ENCODE results near the gene CST7. TPM values are rescaled to one million over a fixed set of nuclear protein-coding genes. Genes with fewer than 3 reads are reported as not detected.
"Not testable (repeated sequence)": the region's sequence is repeated elsewhere in the genome, so short reads cannot be mapped to it uniquely, and the experiment has no call there.

Gene CST7
- total RNA-seq, 2 experiments from 2014 or later, result 43.9 to 47.5 TPM

DNA sequence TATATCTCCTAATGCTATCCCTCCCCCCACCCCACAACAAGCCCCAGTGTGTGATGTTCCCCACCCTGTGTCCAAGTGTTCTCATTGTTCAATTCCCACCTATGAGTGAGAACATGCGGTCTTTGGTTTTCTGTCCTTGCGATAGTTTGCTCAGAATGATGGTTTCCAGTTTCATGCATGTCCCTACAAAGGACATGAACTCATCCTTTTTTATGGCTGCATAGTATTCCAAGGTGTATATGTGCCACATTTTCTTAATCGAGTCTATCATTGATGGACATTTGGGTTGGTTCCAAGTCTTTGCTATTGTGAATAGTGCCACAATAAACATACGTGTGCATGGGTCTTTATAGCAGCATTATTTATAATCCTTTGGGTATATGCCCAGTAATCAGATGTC is 52.3 kb downstream of the CST7 start:
- POLR2A ChIA-PET, CTCF ChIA-PET: not testable (repeated sequence)

DNA sequence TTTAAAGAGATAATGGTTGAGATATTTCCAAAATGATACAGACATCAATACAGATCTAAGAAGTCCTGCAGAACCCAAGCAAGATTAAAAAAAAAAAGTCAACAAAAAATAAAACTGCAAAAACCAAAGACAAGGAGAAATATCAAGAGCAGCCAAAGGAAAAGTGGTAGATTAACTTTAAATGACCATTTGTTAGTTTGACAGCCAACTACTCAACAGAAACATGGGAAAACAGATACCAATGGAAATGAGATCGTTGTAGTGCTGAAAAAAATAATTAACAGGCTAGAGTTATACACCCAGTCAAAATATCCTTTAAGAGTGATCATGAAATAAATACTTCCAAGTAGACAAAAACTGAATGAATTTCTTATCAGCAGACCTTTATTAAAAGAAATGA is 53.9 kb downstream of the CST7 start:
- Mint-ChIP-seq H3K27me3 (ENCODE audit: low read depth) (no peaks in the 10 kb centered on the region), H3K4me1 (ENCODE audit: low read depth) (no peaks in the 10 kb centered on the region), H3K4me3 (no peak overlapping the region), H3K27ac (no peak overlapping the region), H3K36me3 (ENCODE audit: low read depth) (peaks cover 18% of the 10 kb centered on the region), H3K9me3 (ENCODE audit: insufficient read depth) (no peaks in the 10 kb centered on the region)
- POLR2A ChIA-PET, result no interaction called here
- ATAC-seq (no peak), DNase-seq (no peak)
- CTCF ChIA-PET, result interaction anchor here (1.3 kb wide), 1 partner anchor 9 kb away, joined by 4 read pairs; no protein-coding TSS in a partner anchor

More for the DNA sequence above, 52.3 kb downstream of the CST7 start:
- not testable (repeated sequence) for H3K4me3 Mint-ChIP-seq; H3K27me3 Mint-ChIP-seq (ENCODE audit: low read depth); H3K4me1 Mint-ChIP-seq (ENCODE audit: low read depth); DNase-seq; ATAC-seq; H3K27ac Mint-ChIP-seq; H3K9me3 Mint-ChIP-seq (ENCODE audit: insufficient read depth)
- peaks cover 12% of the 10 kb centered on the region for H3K36me3 Mint-ChIP-seq (ENCODE audit: low read depth)

DNA sequence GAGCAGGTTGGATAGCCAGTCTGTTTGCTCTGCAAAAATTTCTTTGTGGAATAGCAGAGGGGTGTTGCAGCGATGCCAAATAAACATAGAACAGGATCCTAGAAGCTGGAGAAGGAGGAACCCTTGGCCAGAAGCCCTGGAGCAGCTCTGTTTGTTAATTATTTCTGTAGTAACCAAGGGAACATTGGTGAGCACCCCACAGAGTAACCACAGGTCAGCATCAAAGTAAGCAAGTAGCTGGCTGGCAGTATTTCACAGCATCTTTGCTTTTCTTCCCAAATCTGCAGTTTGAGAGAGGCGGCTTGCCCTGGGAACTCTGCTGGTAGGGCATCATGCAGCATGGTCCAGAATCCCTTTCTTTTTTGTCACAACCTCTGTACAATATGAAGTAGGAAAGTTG is 56.2 kb downstream of the CST7 start:
- ATAC-seq (no peak), DNase-seq (no peak)
- H3K27ac Mint-ChIP-seq, result no peak overlapping the region
- H3K36me3 Mint-ChIP-seq (ENCODE audit: low read depth), result peaks cover 24% of the 10 kb centered on the region
- no peak overlapping the region for H3K4me3 Mint-ChIP-seq
- no peaks in the 10 kb centered on the region for H3K27me3 Mint-ChIP-seq (ENCODE audit: low read depth)
- no peaks in the 10 kb centered on the region for H3K4me1 Mint-ChIP-seq (ENCODE audit: low read depth)
- POLR2A ChIA-PET, result no interaction called here
- H3K9me3 Mint-ChIP-seq (ENCODE audit: insufficient read depth), result no peaks in the 10 kb centered on the region
- CTCF ChIA-PET, result no interaction called here

DNA sequence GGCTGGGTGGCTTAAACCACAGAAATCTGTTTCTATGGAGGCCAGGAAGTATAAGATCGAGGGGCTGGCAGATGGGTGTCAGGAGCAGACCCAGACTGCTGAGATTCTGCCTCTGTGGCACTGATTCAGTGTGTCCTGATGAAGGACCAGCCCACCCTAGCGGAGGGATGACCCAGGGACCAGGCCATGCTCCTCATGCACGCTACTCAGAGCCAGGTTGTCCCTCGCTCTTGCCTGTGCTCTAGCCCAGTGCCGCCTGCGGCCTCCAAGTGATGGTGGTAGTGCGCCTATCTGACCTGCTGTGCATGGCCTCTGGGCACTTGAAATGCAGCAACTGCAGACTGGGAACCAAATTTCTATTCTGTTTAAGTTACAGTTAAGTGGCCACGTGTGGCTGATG is 56.6 kb downstream of the CST7 start:
- H3K36me3 Mint-ChIP-seq (ENCODE audit: low read depth), result peaks cover 24% of the 10 kb centered on the region
- ChIA-PET POLR2A (no interaction called here), CTCF (no interaction called here)
- no peak overlapping the region for H3K4me3 Mint-ChIP-seq
- no peaks in the 10 kb centered on the region for H3K27me3 Mint-ChIP-seq (ENCODE audit: low read depth)
- no peak for DNase-seq
- no peaks in the 10 kb centered on the region for H3K4me1 Mint-ChIP-seq (ENCODE audit: low read depth)
- no peak overlapping the region for H3K27ac Mint-ChIP-seq
- ATAC-seq, result no peak
- H3K9me3 Mint-ChIP-seq (ENCODE audit: insufficient read depth), result no peaks in the 10 kb centered on the region

DNA sequence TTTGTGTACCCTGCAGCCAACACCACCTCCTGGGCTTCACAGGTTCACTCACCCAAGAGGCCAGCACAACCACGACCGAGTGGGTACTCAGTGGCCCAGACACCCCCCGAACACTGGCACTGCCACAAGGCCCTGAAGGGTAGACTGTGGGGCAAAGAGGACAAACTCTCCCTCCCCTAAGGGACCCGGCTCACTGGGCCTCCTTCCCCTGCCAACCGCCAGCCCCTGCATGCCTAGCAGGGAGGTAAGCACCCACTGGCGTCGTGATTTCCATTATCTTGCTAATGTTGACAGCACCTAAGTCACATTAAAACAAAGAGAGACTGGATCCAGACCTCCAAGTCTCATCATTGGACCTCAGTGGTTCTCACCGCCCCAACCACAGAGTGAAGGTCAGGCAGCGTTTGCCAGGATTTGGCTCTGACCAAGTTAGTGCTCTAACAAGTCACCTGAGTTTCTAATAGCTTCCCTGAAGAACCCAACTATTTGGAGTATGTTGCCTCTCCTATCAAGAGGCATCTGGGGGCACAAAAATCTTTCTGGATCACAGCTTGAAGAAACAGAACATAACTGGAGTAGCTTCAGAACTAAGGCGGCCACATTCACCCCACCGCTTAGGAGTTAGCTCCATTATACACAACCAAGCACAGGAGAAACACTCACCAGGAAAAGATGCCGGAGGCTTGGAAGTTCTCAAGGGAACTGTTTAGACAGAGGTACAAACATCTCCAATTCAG is 57.5 kb downstream of the CST7 start:
- peaks cover 24% of the 10 kb centered on the region for H3K36me3 Mint-ChIP-seq (ENCODE audit: low read depth)
- no peak for DNase-seq

DNA sequence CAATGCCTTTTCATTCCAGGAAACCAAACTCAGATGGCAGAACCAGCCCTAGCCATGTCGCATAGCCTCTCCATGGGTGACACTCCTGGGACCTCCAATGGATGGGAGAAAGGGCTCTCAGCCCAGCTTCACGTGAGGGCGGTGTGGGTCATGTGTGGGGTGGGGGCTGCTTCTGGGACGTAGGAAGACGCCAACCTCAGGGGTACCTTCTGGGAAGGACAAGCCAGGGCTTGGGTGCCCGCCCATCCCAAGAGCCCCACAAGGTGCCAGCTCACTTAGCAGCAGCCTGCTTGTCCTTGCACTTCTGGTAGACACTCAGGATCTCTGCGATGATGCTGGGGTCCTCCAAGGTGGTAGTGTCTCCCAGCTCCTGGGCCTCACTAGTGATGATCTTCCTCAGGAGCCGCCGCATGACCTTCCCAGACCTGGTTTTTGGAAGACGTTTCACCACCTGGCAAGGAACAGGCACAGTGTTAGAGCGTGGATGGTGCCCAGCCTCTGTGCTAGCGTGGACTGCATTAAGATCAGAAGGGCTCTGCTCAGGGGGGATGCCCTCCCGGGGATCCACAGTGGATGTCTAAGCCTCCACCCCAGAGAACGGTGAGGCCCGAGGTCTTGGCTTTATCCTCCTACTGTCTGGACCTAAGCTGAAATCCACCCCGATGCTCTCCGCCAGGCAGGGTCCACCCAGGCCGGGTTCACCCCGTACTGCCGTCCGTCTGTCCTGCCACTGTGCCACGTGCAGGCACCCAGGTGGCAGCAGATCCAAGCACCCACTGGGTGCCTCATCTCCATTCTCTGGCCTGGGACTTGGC is 58.6 kb downstream of the CST7 start:
- no peak overlapping the region for H3K4me3 Mint-ChIP-seq
- H3K36me3 Mint-ChIP-seq (ENCODE audit: low read depth), result peaks cover 20% of the 10 kb centered on the region
- ATAC-seq, result no peak
- no peaks in the 10 kb centered on the region for H3K4me1 Mint-ChIP-seq (ENCODE audit: low read depth)
- H3K27ac Mint-ChIP-seq, result no peak overlapping the region
- ChIA-PET POLR2A (no interaction called here), CTCF (interaction anchor here (0.7 kb wide), 1 partner anchor 14 kb away, joined by 3 read pairs; no protein-coding TSS in a partner anchor)
- no peak for DNase-seq
- no peaks in the 10 kb centered on the region for H3K27me3 Mint-ChIP-seq (ENCODE audit: low read depth)
- no peaks in the 10 kb centered on the region for H3K9me3 Mint-ChIP-seq (ENCODE audit: insufficient read depth)

More for the DNA sequence above, 57.5 kb downstream of the CST7 start:
- Mint-ChIP-seq H3K4me3 (no peak overlapping the region), H3K27ac (no peak overlapping the region), H3K4me1 (ENCODE audit: low read depth) (no peaks in the 10 kb centered on the region), H3K9me3 (ENCODE audit: insufficient read depth) (no peaks in the 10 kb centered on the region), H3K27me3 (ENCODE audit: low read depth) (no peaks in the 10 kb centered on the region)
- ChIA-PET CTCF (interaction anchor here (0.7 kb wide), 1 partner anchor 13 kb away, joined by 3 read pairs; no protein-coding TSS in a partner anchor), POLR2A (no interaction called here)
- ATAC-seq, result no peak

DNA sequence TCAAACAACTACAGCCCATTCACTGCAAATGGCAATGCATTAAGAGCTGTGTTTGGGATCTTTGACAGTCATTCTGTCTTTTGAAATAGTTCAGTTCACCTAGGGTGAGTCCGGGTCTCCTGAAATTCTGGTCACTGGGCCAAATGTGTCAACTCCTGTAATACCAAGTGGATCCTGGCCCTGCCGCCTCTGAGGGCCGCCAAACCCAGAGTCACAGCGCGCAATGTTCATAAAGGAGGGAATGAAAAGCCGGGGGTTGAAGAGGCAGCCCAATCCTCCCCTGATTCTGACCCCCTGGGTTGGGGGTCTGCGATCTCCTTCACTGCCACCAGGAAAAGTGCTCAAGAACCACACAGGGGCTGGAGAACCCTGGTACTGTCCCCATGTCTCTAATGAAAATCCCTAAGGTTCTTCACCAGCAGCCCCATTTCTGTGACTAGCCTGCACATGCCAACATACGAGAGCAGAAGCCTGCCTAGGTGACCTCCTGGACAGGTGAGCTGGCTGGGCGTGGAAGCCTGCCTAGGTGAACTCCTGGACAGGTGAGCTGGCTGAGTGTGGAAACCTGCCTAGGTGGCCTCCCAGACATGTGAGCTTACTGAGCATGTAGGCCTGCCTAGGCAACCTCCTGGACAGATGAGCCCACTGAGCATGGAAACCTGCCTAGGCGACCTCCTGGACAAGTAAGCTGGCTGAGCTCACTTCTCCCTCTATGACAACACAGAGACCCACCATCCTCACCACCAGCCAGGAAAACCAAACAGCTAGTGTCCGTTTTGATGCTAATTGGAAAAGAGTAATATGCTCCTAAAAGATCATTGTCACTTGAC is 59.5 kb downstream of the CST7 start:
- Mint-ChIP-seq H3K4me1 (ENCODE audit: low read depth) (no peaks in the 10 kb centered on the region), H3K4me3 (no peak overlapping the region), H3K9me3 (ENCODE audit: insufficient read depth) (no peaks in the 10 kb centered on the region), H3K27ac (no peak overlapping the region), H3K27me3 (ENCODE audit: low read depth) (no peaks in the 10 kb centered on the region), H3K36me3 (ENCODE audit: low read depth) (peaks cover 18% of the 10 kb centered on the region)
- DNase-seq (no peak), ATAC-seq (no peak)
- ChIA-PET CTCF (interaction anchor here (1.1 to 1.6 kb wide), 4 partner anchors 13 to 57 kb away, joined by 3 to 7 read pairs (median 4); partner anchors contain the start of gene APMAP), POLR2A (no interaction called here)

Other genes starting within 250 kb of the CST7 start
- 10 to 100 TPM; 43.2 to 44.0 TPM for gene APMAP, start 43.5 kb downstream of the CST7 start, total RNA-seq
- gene ACSS1, start 108.9 kb downstream of the CST7 start, total RNA-seq, result 10 to 100 TPM; 40.9 to 42.5 TPM
- gene VSX1, start 132.9 kb downstream of the CST7 start, total RNA-seq, result not detected
- gene ENTPD6, start 246.4 kb downstream of the CST7 start, total RNA-seq, result 10 to 100 TPM; 31.9 TPM